ENCODE results near the gene ZNF135. TPM values are rescaled to one million over a fixed set of nuclear protein-coding genes. Genes with fewer than 3 reads are reported as not detected.

The ZNF135 gene
- total and polyA plus RNA-seq, 4 donors = 2.2 to 13.5 (median 3.5) TPM

GRCh38 chr19:58097781-58098681 lies 38.9 kb downstream of the ZNF135 start, which contains the start of gene ZSCAN18:
Gene ZSCAN18, minus strand, starts transcription at chr19:58098231. Its CDS starts 7,964 bp downstream, at chr19:58090267.
- 1 to 2% methylated on average over 64 to 67 of the region's 67 CpGs for WGBS, 2 donors
- peak within 1 kb of the TSS; percentile 97 for H3K4me3 ChIP-seq
- peak; percentile 99 to 100 (median 100) for DNase-seq
- peaks cover 0 to 7% (median 1%) of the 10 kb centered on the region in 4 donors for H3K36me3 ChIP-seq (ENCODE audit: control insufficient read depth in 4 of 4, insufficient read depth in 4 of 4, low read length in 4 of 4)
- peaks cover 0 to 10% (median 6%) of the 10 kb centered on the region in 5 donors for H3K4me1 ChIP-seq (ENCODE audit: control insufficient read depth in 5 of 5, insufficient read depth in 5 of 5, low read length in 5 of 5)
- H3K27ac ChIP-seq (ENCODE audit: low read depth in 1 of 2, low read length in 1 of 2) = peak within 1 kb of the TSS; percentile 90 to 99
- H3K27me3 ChIP-seq (ENCODE audit: control insufficient read depth in 3 of 3, insufficient read depth in 3 of 3, low read length in 2 of 3) = no peaks in the 10 kb centered on the region
- peaks cover 0 to 29% (median 2%) of the 10 kb centered on the region in 4 donors for H3K9me3 ChIP-seq (ENCODE audit: control insufficient read depth in 4 of 4, insufficient read depth in 3 of 4, low read length in 3 of 4)
- TF ChIP-seq CTCF (IDR thresholded peaks at IDR 0.05; ENCODE audit: control extremely low read depth, extremely low read depth) = no peak
- peak; percentile 99 for ATAC-seq (ENCODE audit: insufficient read depth, low FRiP score)
- peak within 1 kb of the TSS; percentile 96 to 100 for H3K9ac ChIP-seq (ENCODE audit: insufficient read depth in 1 of 2, low read length in 2 of 2)

GRCh38 chr19:58098682-58098998 lies 39.6 kb downstream of the ZNF135 start:
- Histone ChIP-seq H3K4me3 (peak overlapping the region; percentile 53), H3K27me3 (ENCODE audit: control insufficient read depth in 3 of 3, insufficient read depth in 3 of 3, low read length in 2 of 3) (no peaks in the 10 kb centered on the region), H3K36me3 (ENCODE audit: control insufficient read depth in 4 of 4, insufficient read depth in 4 of 4, low read length in 4 of 4) (peaks cover 0 to 7% (median 1%) of the 10 kb centered on the region in 4 donors), H3K9ac (ENCODE audit: insufficient read depth in 1 of 2, low read length in 2 of 2) (peak overlapping the region; percentile 96 to 100), H3K27ac (ENCODE audit: low read depth in 1 of 2, low read length in 1 of 2) (peak overlapping the region; percentile 82 to 99), H3K9me3 (ENCODE audit: control insufficient read depth in 4 of 4, insufficient read depth in 3 of 4, low read length in 3 of 4) (peaks cover 0 to 26% (median 6%) of the 10 kb centered on the region in 4 donors), H3K4me1 (ENCODE audit: control insufficient read depth in 5 of 5, insufficient read depth in 5 of 5, low read length in 5 of 5) (peaks cover 0 to 10% (median 6%) of the 10 kb centered on the region in 5 donors)
- no peak for DNase-seq
- ATAC-seq (ENCODE audit: insufficient read depth, low FRiP score) = no peak
- no peak for TF ChIP-seq CTCF (IDR thresholded peaks at IDR 0.05; ENCODE audit: control extremely low read depth, extremely low read depth)
- WGBS, 2 donors = 13 to 16% methylated on average over 2 of the region's 2 CpGs

DNA sequence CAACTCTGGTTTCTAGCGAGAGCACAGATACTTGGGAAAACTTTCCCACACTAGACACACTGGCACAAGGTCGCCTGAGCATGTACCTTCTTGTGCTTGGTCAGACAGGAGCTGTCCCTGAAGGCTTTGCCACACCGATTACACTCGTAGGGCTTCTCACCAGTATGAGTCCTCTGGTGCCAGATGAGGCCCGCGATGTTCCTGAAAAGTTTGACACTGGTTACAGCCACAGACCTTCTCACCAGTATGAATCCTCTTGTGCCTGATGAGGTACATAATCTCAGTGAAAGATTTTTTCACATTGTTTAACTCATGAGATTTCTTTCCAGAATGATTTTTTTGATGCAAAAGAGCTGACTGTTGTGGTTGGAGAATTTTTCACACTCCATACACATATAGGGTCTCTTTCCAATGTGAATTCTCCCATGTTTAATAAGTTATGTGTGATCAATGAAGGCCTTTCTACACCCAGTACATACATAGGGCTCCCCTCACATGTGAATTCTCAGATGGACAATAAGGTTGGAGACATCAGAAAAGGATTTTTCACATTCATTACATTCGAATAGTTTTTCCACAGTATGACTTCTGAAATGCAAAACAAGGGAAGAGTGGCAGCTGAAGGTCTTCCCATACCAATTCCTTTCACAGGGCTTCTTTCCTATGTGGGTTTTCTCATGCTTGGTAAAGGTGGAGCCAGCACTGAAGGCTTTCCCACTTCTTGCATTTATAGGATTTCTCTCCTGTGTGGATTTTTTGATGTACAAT lies 48.9 kb downstream of the ZNF135 start:
- ATAC-seq (ENCODE audit: insufficient read depth, low FRiP score) (no peak), DNase-seq (no peak)
- TF ChIP-seq CTCF (IDR thresholded peaks at IDR 0.05; ENCODE audit: control extremely low read depth, extremely low read depth) = no peak
- peaks cover 6 to 56% (median 53%) of the 10 kb centered on the region in 4 donors for H3K9me3 ChIP-seq (ENCODE audit: control insufficient read depth in 4 of 4, insufficient read depth in 3 of 4, low read length in 3 of 4)
- WGBS, 2 donors = 85 to 86% methylated on average over 7 of the region's 7 CpGs
- no peak overlapping the region for H3K4me3 ChIP-seq
- H3K36me3 ChIP-seq (ENCODE audit: control insufficient read depth in 4 of 4, insufficient read depth in 4 of 4, low read length in 4 of 4) = peaks cover 0 to 4% (median 0%) of the 10 kb centered on the region in 4 donors
- no peak overlapping the region for H3K27ac ChIP-seq (ENCODE audit: low read depth in 1 of 2, low read length in 1 of 2)
- H3K4me1 ChIP-seq (ENCODE audit: control insufficient read depth in 5 of 5, insufficient read depth in 5 of 5, low read length in 5 of 5) = no peaks in the 10 kb centered on the region
- no peak overlapping the region for H3K9ac ChIP-seq (ENCODE audit: insufficient read depth in 1 of 2, low read length in 2 of 2)
- no peaks in the 10 kb centered on the region for H3K27me3 ChIP-seq (ENCODE audit: control insufficient read depth in 3 of 3, insufficient read depth in 3 of 3, low read length in 2 of 3)
